Coronary artery (tissue), 2 donors: ENCODE measurements around the gene ZNF764.

Experiments
- DNase-seq: peaks from one replicate; pipeline ENCODE4 v3.0.0-alpha.2; 2017; ENCODE audit warnings: low spot score
- H3K27ac ChIP-seq, 2 donors: fragments of 200-600 bp; sonication (generic); one replicate each; pipeline ENCODE4 v1.5.1; 2016 to 2019
- H3K4me3 ChIP-seq: fragments of 200-600 bp; sonication (generic); 2 replicates; pipeline ENCODE4 v1.5.1; 2016; ENCODE audit warnings: mild to moderate bottlenecking, moderate library complexity
- TF ChIP-seq, protein P1 (sequence below): fragments of 200-600 bp; sonication (generic); IDR thresholded peaks from one replicate; pipeline ENCODE4 v1.5.1; 2019; ENCODE audit warnings: antibody characterized with exemption

Gene ZNF764

GRCh38 chr16:30535106-30535776 is 22.9 kb downstream of the ZNF764 start:
- DNase-seq: no peak
- TF ChIP-seq, protein P1, sequence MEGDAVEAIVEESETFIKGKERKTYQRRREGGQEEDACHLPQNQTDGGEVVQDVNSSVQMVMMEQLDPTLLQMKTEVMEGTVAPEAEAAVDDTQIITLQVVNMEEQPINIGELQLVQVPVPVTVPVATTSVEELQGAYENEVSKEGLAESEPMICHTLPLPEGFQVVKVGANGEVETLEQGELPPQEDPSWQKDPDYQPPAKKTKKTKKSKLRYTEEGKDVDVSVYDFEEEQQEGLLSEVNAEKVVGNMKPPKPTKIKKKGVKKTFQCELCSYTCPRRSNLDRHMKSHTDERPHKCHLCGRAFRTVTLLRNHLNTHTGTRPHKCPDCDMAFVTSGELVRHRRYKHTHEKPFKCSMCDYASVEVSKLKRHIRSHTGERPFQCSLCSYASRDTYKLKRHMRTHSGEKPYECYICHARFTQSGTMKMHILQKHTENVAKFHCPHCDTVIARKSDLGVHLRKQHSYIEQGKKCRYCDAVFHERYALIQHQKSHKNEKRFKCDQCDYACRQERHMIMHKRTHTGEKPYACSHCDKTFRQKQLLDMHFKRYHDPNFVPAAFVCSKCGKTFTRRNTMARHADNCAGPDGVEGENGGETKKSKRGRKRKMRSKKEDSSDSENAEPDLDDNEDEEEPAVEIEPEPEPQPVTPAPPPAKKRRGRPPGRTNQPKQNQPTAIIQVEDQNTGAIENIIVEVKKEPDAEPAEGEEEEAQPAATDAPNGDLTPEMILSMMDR: no peak
- peak overlapping the region; percentile 94 for H3K4me3 ChIP-seq
- H3K27ac ChIP-seq: peak overlapping the region; percentile 87 to 98

DNA sequence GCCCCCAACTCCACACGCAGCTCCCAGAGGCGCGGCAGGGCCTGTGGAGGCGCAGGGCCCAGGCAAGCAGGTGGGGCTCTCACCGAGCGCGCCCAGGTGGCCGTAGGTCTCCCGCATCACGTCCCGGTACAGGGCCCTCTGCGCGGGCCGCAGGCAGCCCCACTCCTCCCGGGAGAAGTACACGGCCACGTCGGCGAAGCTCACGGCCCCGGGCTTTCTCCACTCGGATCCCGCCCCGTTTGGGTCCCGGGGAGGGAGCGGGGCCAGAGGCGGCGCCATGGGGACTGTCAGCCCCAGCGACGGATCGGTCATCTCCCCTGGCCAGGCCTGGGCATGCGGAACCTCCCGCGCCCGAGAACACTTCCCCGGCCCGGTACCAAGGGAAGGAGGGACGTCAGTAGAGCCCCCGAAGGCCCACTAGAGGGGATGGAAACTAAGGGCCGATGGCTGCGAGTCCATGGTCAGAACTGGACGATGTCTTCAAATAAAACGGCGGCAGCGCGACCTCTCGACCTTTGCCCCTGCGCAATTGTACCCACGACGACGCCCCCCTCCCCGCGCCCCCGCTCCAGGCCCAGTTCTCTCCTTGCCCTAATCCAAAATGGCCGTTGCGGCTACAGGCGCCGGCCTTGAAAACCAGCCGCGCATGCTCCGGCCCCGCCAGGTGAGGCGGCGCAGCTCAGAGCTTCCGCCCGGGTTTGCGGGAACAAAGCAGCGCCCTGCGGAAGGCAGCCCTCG is 23.6 kb downstream of the ZNF764 start, which contains the start of gene ZNF747:
TSS of gene ZNF747 (minus strand) at position 491 of the 738 bp plus-strand sequence. CDS start at position 312, 179 bp downstream.
- TF ChIP-seq, protein P1: no peak
- Histone ChIP-seq H3K4me3 (peak within 1 kb of the TSS; percentile 94), H3K27ac (peak within 1 kb of the TSS; percentile 87 to 98)
- DNase-seq: peak; percentile 92

- TF ChIP-seq, protein P1: no peak
- H3K27ac ChIP-seq: peak overlapping the region; percentile 87 to 98
- DNase-seq: peak; percentile 72
- H3K4me3 ChIP-seq: peak overlapping the region; percentile 94
Observed at GRCh38 chr16:30533748-30534367, 24.3 kb downstream of the ZNF764 start.

- DNase-seq: peak; percentile 69
- Histone ChIP-seq H3K4me3 (peak overlapping the region; percentile 94), H3K27ac (no peak overlapping the region)
- TF ChIP-seq, protein P1: no peak
Observed at GRCh38 chr16:30533146-30533522, 25.0 kb downstream of the ZNF764 start.

- no peak overlapping the region for H3K27ac ChIP-seq
- no peak overlapping the region for H3K4me3 ChIP-seq
- DNase-seq: peak; percentile 73
- TF ChIP-seq, protein P1: no peak
Observed at GRCh38 chr16:30532285-30533145, 25.7 kb downstream of the ZNF764 start.

- H3K27ac ChIP-seq: no peak overlapping the region
- no peak overlapping the region for H3K4me3 ChIP-seq
- TF ChIP-seq, protein P1: no peak
- DNase-seq: peak; percentile 61
Observed at GRCh38 chr16:30530163-30531037, 27.8 kb downstream of the ZNF764 start.
